ENCODE measurements around the gene ACMSD. TPM values are rescaled to one million over a fixed set of nuclear protein-coding genes. Genes with fewer than 3 reads are reported as not detected.

Gene ACMSD
- total and polyA plus RNA-seq, 2 of the 13 experiments (the other 11 are each of a cell fraction or from before 2014, with no cell fraction given): not detected

- H2AFZ ChIP-seq (ENCODE audit: low read length): no peak overlapping the region
- ChIA-PET CTCF (ENCODE audit: low intra/inter-chr PET ratio, low total read pairs) (no interaction called here), POLR2A (no interaction called here)
- TF ChIP-seq ZBTB3 (CRISPR knock-in tag; IDR thresholded peaks at IDR 0.05; ENCODE audit: borderline replicate concordance, low read depth) (no peak), SP4 (CRISPR knock-in tag; IDR thresholded peaks at IDR 0.05) (no peak), ZNF17 (CRISPR knock-in tag; IDR thresholded peaks at IDR 0.05) (no peak), ATF1 (CRISPR knock-in tag; IDR thresholded peaks at IDR 0.05) (no peak), MXI1 (IDR thresholded peaks at IDR 0.05; ENCODE audit: borderline replicate concordance, low read depth, low read length) (no peak), ZNF83 (CRISPR knock-in tag; IDR thresholded peaks at IDR 0.05; ENCODE audit: borderline replicate concordance) (no peak), ZBTB38 (CRISPR knock-in tag; IDR thresholded peaks at IDR 0.05) (no peak), ZNF629 (CRISPR knock-in tag; conservative IDR thresholded peaks at IDR 0.05) (no peak), PPARG (CRISPR knock-in tag; conservative IDR thresholded peaks at IDR 0.05) (no peak), NBN (conservative IDR thresholded peaks at IDR 0.05) (no peak), FOSL1 (CRISPR knock-in tag; IDR thresholded peaks at IDR 0.05; ENCODE audit: borderline replicate concordance) (no peak)
- TF ChIP-seq, protein P1, sequence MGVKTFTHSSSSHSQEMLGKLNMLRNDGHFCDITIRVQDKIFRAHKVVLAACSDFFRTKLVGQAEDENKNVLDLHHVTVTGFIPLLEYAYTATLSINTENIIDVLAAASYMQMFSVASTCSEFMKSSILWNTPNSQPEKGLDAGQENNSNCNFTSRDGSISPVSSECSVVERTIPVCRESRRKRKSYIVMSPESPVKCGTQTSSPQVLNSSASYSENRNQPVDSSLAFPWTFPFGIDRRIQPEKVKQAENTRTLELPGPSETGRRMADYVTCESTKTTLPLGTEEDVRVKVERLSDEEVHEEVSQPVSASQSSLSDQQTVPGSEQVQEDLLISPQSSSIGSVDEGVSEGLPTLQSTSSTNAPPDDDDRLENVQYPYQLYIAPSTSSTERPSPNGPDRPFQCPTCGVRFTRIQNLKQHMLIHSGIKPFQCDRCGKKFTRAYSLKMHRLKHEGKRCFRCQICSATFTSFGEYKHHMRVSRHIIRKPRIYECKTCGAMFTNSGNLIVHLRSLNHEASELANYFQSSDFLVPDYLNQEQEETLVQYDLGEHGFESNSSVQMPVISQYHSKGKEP (CRISPR knock-in tag; IDR thresholded peaks at IDR 0.05): no peak
- TF ChIP-seq, protein P2, sequence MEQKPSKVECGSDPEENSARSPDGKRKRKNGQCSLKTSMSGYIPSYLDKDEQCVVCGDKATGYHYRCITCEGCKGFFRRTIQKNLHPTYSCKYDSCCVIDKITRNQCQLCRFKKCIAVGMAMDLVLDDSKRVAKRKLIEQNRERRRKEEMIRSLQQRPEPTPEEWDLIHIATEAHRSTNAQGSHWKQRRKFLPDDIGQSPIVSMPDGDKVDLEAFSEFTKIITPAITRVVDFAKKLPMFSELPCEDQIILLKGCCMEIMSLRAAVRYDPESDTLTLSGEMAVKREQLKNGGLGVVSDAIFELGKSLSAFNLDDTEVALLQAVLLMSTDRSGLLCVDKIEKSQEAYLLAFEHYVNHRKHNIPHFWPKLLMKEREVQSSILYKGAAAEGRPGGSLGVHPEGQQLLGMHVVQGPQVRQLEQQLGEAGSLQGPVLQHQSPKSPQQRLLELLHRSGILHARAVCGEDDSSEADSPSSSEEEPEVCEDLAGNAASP (CRISPR knock-in tag; IDR thresholded peaks at IDR 0.05; ENCODE audit: borderline replicate concordance): no peak
- no peaks in the 10 kb centered on the region for H4K20me1 ChIP-seq (ENCODE audit: insufficient read depth, low read length)
- FAIRE-seq: no peak
- H3K9ac ChIP-seq (ENCODE audit: insufficient read depth, low read depth, low read length): no peak overlapping the region
- no peaks in the 10 kb centered on the region for H3K36me3 ChIP-seq (replicated peaks in 1 of 2; ENCODE audit: control insufficient read depth in 1 of 2, insufficient read depth in 2 of 2, low read length in 2 of 2)
- WGBS (ENCODE audit: low lambda C conversion rate): 1% methylated on average over 2 of the region's 2 CpGs
- no peaks in the 10 kb centered on the region for H3K4me1 ChIP-seq (ENCODE audit: insufficient read depth, low read length)
- no peak for DNase-seq (ENCODE audit: low spot score)
- no peaks in the 10 kb centered on the region for H3K79me2 ChIP-seq (ENCODE audit: insufficient read depth, low read length)
- H3K27me3 ChIP-seq (ENCODE audit: control insufficient read depth in 1 of 2, insufficient read depth in 2 of 2, low read length in 2 of 2): peaks cover 0 to 12% of the 10 kb centered on the region in 2 experiments; a peak in 3 of 5 replicates
- no peaks in the 10 kb centered on the region for H3K9me3 ChIP-seq (ENCODE audit: low read length)
- no TSS peak for BruUV-seq (replicated peaks)
- H3K4me2 ChIP-seq (ENCODE audit: low read depth, low read length): no peak overlapping the region
- intact Hi-C loops (cut with micrococcal nuclease; ENCODE audit: unreplicated experiment): no loop called here
- H3K4me3 ChIP-seq (replicated peaks in 1 of 3; ENCODE audit: insufficient read depth in 1 of 3, low read depth in 2 of 3, low read length in 3 of 3): no peak overlapping the region
- in situ Hi-C loops (cut with HindIII; ENCODE audit: extremely low pct_ligation_motif_present, low pct_unique_long_range_greater_than_20kb): no loop called here
- ATAC-seq: no peak
- no peak overlapping the region for H3K27ac ChIP-seq (ENCODE audit: extremely low read length, insufficient read depth, low read length)
Observed at GRCh38 chr2:134796373-134796772, 42.0 kb upstream of the ACMSD start.
